GM18907 (cell line): ENCODE results near the gene GATM.

ENCODE experiments used
- ATAC-seq: cut with Tn5 transposase; IDR thresholded peaks from one replicate; pipeline ENCODE4 v1.9.1; 2021; ENCODE audit warnings: mild to moderate bottlenecking, moderate library complexity; ENCODE audit not compliant: unreplicated experiment

GATM gene

DNA sequence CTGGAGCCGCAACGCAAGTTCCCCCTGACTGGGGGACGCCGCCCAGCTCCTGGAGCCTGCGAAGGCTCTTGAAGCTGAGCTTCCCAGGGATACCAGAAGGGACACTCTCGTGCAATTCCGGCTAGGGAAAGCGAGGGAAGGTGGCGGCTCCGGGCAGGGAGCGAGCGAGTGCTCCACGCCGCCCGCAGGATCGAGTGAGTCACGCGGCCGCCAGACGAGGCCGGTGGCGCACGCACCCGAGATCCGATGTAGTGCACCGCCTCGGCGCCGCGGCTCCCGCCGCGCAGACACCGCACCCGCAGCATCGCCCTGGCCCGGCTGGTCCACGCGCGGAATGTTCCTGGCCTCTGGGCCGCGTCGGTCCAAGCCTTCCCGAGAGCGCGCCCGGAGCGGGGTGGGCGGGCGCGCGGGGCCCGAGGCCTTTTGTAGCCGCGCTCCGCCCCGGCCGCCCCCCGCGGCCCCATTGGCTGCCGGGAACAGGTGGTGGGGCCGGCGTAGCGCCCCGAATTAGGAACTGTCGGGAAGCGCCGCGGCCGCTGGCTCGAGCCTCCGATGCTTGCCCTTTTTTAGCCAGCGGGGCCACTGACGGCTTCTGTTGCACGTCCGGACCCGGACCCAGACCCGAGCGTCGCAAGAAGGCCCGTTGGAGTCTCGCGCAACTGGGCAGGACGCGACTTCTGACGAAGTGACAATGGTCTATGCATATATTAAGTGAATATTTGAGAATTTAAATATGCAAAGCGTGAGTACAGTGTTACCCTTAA, at the start of gene GATM:
GATM (minus strand) TSS at position 396 of the 764 bp plus-strand sequence; CDS start at position 305, 91 bp downstream.
- peak; percentile 76 for ATAC-seq

GRCh38 chr15:45427085-45427484, 48.7 kb upstream of the GATM start:
- no peak for ATAC-seq

GRCh38 chr15:45425135-45425534, 46.8 kb upstream of the GATM start:
- no peak for ATAC-seq

- ATAC-seq = no peak
These were observed 46.1 kb upstream of the GATM start for GRCh38 chr15:45424429-45424828.

- no peak for ATAC-seq
These were observed 39.1 kb upstream of the GATM start for GRCh38 chr15:45417303-45417950.

- no peak for ATAC-seq
These were observed 36.0 kb upstream of the GATM start for GRCh38 chr15:45414215-45414885.

DNA sequence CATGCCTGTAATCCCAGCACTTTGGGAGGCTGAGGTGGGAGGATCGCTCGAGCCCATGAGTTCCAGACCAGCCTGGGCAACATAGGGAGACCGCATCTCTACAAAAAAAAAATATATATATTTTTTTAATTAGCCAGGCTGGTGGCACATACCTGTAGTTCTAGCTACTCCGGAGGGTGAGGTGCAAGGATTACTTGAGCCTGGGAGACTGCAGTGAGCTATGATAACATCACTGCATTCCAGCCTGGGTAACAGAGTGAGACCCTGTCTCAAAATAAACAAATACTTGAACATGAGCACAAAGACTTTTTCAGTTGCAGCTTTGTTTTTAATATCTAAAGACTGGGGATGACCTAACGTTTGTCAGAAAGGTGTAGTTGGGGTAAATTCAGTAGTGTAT, 31.3 kb upstream of the GATM start:
- no peak for ATAC-seq

DNA sequence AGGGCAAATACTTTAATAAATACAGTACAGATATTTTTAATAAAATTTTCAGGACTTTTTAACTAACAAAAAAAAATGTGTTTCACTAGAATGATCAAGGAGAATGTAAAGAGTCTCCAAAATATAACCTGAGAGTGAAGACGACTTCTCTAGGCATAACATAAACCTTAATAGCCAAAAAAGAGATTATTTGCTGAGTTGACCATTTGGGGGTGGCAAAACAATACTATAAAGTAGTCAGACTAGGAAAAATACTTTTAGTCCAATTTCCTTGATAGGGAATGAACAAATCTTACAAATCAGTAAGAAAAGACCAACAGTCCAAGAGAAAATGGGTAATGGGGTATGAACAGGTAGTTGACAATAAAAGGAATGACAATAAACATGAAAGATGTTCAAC, 29.4 kb upstream of the GATM start:
- ATAC-seq = no peak

- peak; percentile 34 for ATAC-seq
These were observed 24.9 kb upstream of the GATM start for GRCh38 chr15:45402955-45403877.

DNA sequence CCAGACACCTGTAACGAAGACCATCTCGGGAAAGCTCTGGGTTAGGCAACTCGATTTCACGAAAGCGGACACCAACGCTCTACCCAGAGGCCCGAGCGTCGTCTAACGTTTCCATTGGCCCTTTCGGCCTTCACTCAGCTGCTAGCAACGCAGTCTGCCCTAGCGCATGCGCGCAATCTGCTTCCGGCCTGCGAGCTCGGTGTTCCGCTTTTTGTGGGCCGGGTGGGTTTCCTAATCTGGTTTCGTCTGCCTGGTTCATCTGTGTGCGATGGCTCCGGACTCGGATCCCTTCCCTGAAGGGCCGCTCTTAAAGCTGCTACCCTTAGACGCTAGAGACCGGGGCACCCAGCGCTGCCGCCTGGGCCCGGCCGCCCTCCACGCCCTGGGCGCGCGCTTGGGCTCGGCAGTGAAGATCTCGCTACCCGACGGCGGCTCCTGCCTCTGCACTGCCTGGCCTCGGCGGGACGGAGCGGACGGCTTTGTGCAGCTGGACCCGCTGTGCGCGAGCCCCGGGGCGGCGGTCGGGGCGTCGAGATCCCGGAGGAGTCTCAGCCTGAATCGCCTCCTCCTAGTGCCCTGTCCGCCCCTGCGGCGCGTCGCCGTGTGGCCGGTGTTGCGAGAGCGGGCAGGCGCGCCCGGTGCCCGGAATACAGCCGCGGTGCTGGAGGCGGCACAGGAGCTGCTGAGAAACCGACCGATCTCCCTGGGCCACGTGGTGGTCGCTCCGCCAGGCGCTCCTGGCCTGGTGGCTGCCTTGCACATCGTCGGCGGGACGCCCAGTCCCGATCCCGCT, 24.0 kb upstream of the GATM start:
- ATAC-seq = peak; percentile 89

- ATAC-seq = peak; percentile 18
These were observed 23.4 kb upstream of the GATM start for GRCh38 chr15:45401665-45402161.

DNA sequence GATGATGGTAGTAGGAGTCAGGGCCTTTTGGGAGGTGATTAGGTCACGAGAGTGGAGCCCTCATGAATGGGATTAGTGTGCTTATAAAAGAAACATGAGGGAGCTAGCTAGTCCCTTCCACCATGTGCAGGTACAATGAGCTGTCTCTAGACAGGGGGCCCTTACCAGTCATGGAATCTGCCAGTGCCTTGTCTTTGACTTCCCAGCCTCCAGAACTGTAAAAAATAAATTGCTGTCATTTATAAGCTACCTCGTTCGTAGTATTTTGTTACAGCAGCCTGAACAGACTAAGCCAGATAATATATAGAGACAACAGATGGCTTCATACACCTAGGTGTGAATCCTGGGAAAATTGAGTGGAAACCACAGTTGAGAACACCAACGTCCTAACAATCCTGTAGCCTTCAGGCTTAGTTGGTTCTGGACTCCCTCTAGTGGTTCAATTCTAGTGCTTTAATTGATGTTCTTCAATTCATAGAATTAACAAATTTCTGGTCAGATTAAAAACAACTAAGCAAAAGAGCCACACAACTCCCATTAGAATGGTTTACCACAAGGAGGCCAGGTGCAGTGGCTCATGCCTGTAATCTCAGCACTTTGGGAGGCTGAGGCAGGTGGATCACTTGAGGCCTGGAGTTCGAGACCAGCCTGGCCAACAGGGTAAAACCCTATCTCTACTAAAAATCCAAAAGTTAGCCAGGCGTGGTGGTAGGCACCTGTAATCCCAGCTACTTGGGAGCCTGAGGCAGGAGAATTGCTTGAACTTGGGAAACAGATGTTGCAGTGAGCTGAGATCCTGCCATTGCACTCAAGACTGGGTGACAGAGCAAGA, 21.3 kb upstream of the GATM start:
- no peak for ATAC-seq

DNA sequence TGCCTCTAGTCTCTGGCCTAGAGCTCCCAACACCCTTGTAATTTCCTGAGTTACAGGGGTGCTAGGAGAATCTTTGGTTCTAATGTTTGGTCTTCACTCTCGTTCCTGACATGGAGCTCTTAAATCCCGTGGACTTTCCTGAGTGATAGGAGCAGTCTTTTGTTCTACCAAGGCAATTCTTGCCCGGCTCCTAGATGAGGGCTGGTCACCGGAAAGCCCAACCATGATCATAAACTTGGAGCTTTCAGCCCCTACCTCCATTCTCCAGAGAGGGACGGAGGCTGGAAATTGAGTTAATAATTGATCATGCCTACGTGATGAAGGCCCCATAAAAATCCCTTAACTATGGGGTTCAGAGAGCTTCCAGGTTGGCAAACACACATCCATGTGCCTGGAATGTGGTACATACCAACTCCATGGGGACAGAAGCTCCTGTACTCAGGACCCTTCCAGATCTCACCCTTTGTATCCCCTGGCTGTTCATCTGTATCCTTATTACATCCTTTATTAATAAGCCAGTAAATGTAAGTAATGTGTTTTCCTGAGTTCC, 18.8 kb upstream of the GATM start:
- no peak for ATAC-seq

- ATAC-seq = no peak
These were observed 17.6 kb upstream of the GATM start for GRCh38 chr15:45395943-45396342.

DNA sequence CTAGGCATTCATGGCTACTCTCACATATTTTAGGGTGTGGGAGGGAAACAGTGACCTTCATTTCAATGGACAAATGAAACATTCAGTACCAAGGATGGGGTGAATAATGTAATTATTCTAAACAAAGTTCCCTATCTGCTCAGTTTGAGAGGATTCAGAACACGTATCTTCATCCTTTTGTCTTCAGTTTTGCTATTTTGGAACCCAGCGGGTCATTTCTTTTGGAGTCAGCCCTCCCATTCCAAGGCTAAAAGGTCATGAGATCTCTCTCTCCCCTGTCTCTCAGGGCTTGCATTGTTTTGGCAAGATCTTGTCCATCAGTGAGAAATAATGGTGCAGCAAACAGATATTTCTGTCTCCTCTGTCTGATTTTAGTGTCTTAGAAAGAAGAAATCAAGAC, 16.3 kb upstream of the GATM start:
- ATAC-seq = no peak

DNA sequence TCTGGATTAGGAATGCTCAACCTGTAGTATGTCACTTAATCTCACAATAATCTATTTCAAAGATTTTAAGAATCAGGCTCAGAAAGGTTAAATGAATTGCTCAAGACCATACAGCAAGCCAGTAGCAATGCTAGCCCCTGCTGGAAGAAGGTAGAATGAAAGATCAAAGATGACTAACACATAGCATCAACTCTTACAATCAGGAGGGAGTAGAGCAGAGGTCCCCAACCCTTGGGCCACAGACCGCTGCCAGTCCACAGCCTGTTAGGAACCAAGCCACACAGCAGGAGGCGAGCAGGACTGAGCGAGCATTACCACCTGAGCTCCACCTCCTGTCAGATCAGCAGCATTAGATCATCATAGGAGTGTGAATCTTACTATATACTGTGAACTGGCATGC, 15.5 kb upstream of the GATM start:
- ATAC-seq = no peak

DNA sequence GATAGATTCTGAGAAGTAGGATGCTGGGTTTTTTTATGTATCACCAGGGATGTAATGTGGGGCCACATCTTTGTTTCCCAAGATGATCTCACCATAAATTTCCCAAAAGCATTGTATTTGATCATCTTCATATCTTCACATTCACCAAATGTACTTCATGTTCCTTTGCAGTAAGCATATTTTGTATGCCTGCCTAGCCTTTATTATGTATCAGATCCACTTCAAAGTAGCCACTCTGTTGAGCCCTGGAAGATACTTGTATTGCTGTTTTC, 14.2 kb upstream of the GATM start:
- ATAC-seq = no peak

DNA sequence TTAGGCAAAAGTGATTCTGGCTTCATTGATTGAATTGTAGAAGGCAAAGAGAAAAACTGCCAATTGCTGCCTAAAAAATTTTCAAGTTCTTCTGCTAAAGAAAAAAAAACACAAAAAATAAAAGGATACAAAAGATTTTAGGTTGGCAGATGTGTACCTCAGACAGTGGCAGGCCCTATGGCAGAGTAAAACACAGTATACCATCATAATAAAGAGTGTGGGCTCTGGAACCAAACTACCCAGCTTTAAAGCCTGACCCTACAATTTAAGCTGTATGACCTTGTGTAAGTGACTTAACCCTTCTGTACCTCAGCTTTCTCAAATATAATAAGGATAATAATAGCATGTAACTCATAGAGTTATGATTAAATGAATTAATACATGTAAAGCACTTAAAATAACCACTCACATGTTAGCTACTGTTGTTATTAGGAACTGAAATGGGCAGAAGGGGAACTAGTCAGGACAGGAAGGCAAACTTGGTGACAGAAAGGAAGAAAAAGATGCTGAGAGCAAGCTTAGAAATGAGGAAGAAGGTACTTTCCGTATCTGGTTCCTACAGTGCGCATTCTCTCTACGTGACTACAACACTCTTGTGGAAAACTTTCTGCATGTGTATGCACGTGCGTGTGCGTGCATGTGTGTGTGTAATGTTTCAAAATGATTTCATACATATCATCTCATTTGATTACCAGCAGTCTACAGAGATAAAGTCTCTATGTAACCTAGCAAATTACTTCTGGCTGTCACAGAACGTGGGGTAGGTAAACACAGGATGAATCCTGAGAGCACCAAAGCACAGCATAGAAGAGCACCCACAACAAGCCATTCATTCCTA, 13.6 kb upstream of the GATM start:
- ATAC-seq = peak; percentile 92
